ENCODE data around the gene SPTBN4.

The SPTBN4 gene

GRCh38 chr19:40596608-40597328 is 130.0 kb downstream of the SPTBN4 start (continued):
- peak; percentile 50 for TF ChIP-seq ZNF335 (tag by site-specific recombination; conservative IDR thresholded peaks at IDR 0.05)
- no peak for TF ChIP-seq KLF9 (tag by site-specific recombination; IDR thresholded peaks at IDR 0.05; ENCODE audit: low read depth)
- no peak for TF ChIP-seq ZNF174 (tag by site-specific recombination; IDR thresholded peaks at IDR 0.05)
- TF ChIP-seq ZNF184 (tag by site-specific recombination; IDR thresholded peaks at IDR 0.05), result no peak
- no peak for TF ChIP-seq ZNF501 (tag by site-specific recombination; IDR thresholded peaks at IDR 0.05)
- TF ChIP-seq ZNF280C (tag by site-specific recombination; IDR thresholded peaks at IDR 0.05), result no peak
- no peak for TF ChIP-seq ZNF391 (tag by site-specific recombination; IDR thresholded peaks at IDR 0.05; ENCODE audit: borderline replicate concordance, low read depth)
- TF ChIP-seq WT1 (tag by site-specific recombination; IDR thresholded peaks at IDR 0.05), result no peak
- no peak for TF ChIP-seq ZNF324 (tag by site-specific recombination; IDR thresholded peaks at IDR 0.05)
- TF ChIP-seq ZNF549 (tag by site-specific recombination; IDR thresholded peaks at IDR 0.05), result no peak
- no peak for TF ChIP-seq ZNF843 (tag by site-specific recombination; IDR thresholded peaks at IDR 0.05)
- TF ChIP-seq ZNF239 (tag by site-specific recombination; IDR thresholded peaks at IDR 0.05), result no peak
- no peak for TF ChIP-seq TRIM28 (IDR thresholded peaks at IDR 0.05; ENCODE audit: borderline replicate concordance, low read length)
- TF ChIP-seq ZNF354C (tag by site-specific recombination; IDR thresholded peaks at IDR 0.05; ENCODE audit: borderline replicate concordance, low read depth), result no peak
- TF ChIP-seq ZNF449 (tag by site-specific recombination; IDR thresholded peaks at IDR 0.05), result no peak
- no peak for TF ChIP-seq ZNF274 (IDR thresholded peaks at IDR 0.05; ENCODE audit: low read length)
- TF ChIP-seq ZNF274 (tag by site-specific recombination; IDR thresholded peaks at IDR 0.05; ENCODE audit: borderline replicate concordance), result no peak
- TF ChIP-seq ZBTB7A (tag by site-specific recombination; IDR thresholded peaks at IDR 0.05; ENCODE audit: low read depth), result no peak
- TF ChIP-seq ZNF169 (tag by site-specific recombination; IDR thresholded peaks at IDR 0.05), result no peak
- no peak for TF ChIP-seq MZF1 (tag by site-specific recombination; IDR thresholded peaks at IDR 0.05; ENCODE audit: borderline replicate concordance)
- TF ChIP-seq SP2 (tag by site-specific recombination; IDR thresholded peaks at IDR 0.05), result peak; percentile 82
- no peak for TF ChIP-seq ZNF48 (tag by site-specific recombination; IDR thresholded peaks at IDR 0.05)
- no peak for TF ChIP-seq ZNF791 (tag by site-specific recombination; IDR thresholded peaks at IDR 0.05)
- no peak for TF ChIP-seq ZNF2 (tag by site-specific recombination; IDR thresholded peaks at IDR 0.05)
- peak; percentile 17; the same call in 1 of the 2 replicates for TF ChIP-seq GLIS1 (tag by site-specific recombination; IDR thresholded peaks at IDR 0.05)
- no peak; the same call in 1 of the 2 replicates for TF ChIP-seq ZNF211 (tag by site-specific recombination; IDR thresholded peaks at IDR 0.05; ENCODE audit: low read depth)

Measured in HEK293 (cell line).